SK-N-SH treated with all-trans-retinoic acid at 6 μM for 48 hours (cell line): ENCODE measurements around the gene DAGLA.

Experiments
- ATAC-seq: fragments of 200-7000 bp; cut with Tn5 transposase; 3 replicates; pipeline ENCODE4 v1.9.1; 2020; ENCODE audit warnings: mild to moderate bottlenecking, moderate library complexity
- BACH2 ChIP-seq: fragments of 250-450 bp; sonication (Bioruptor Pico); IDR thresholded peaks from 2 replicates; pipeline ENCODE4 v1.9.0; 2021; ENCODE audit warnings: mild to moderate bottlenecking, borderline replicate concordance
- CREB5 ChIP-seq: fragments of 250-450 bp; sonication (Bioruptor Pico); IDR thresholded peaks from 2 replicates; pipeline ENCODE4 v1.5.1; 2020; ENCODE audit warnings: low read depth, mild to moderate bottlenecking, moderate library complexity
- CSDC2 ChIP-seq: fragments of 250-450 bp; sonication (Bioruptor Pico); IDR thresholded peaks from 2 replicates; pipeline ENCODE4 v1.5.0; 2020; ENCODE audit warnings: mild to moderate bottlenecking, moderate library complexity
- CSRNP3 ChIP-seq: fragments of 250-450 bp; sonication (Bioruptor Pico); IDR thresholded peaks from 2 replicates; pipeline ENCODE4 v1.5.1; 2021; ENCODE audit warnings: mild to moderate bottlenecking, moderate library complexity
- ESRRG ChIP-seq: fragments of 250-450 bp; sonication (Bioruptor Pico); IDR thresholded peaks from 2 replicates; pipeline ENCODE4 v1.6.1; 2021; ENCODE audit warnings: mild to moderate bottlenecking
- GLIS3 ChIP-seq: fragments of 250-450 bp; sonication (Bioruptor Pico); IDR thresholded peaks from 2 replicates; pipeline ENCODE4 v1.5.0; 2020; ENCODE audit warnings: mild to moderate bottlenecking, moderate library complexity
- ISL1 ChIP-seq: fragments of 250-450 bp; sonication (Bioruptor Pico); IDR thresholded peaks from 2 replicates; pipeline ENCODE4 v2.1.2; 2022; ENCODE audit warnings: mild to moderate bottlenecking, moderate library complexity
- PATZ1 ChIP-seq: fragments of 250-450 bp; sonication (Bioruptor Pico); IDR thresholded peaks from 2 replicates; pipeline ENCODE4 v1.8.0; 2020; ENCODE audit warnings: mild to moderate bottlenecking, moderate library complexity, borderline replicate concordance
- POU6F1 ChIP-seq: fragments of 250-450 bp; sonication (Bioruptor Pico); IDR thresholded peaks from 2 replicates; pipeline ENCODE4 v1.8.0; 2021; ENCODE audit warnings: low read depth, mild to moderate bottlenecking, moderate library complexity, borderline replicate concordance
- PPARA ChIP-seq: fragments of 250-450 bp; sonication (Bioruptor Pico); IDR thresholded peaks from 2 replicates; pipeline ENCODE4 v1.5.0; 2020; ENCODE audit warnings: mild to moderate bottlenecking, borderline replicate concordance
- RARB ChIP-seq: fragments of 250-450 bp; sonication (Bioruptor Pico); IDR thresholded peaks from 2 replicates; pipeline ENCODE4 v1.8.0; 2021; ENCODE audit warnings: mild to moderate bottlenecking, moderate library complexity
- TCF4 ChIP-seq: fragments of 250-450 bp; sonication (Bioruptor Pico); IDR thresholded peaks from 2 replicates; pipeline ENCODE4 v1.8.0; 2021; ENCODE audit warnings: mild to moderate bottlenecking, moderate library complexity, borderline replicate concordance
- TOX ChIP-seq: fragments of 250-450 bp; sonication (Bioruptor Pico); IDR thresholded peaks from 2 replicates; pipeline ENCODE4 v1.8.0; 2021; ENCODE audit warnings: mild to moderate bottlenecking, moderate library complexity, borderline replicate concordance
- TSHZ2 ChIP-seq: fragments of 250-450 bp; sonication (Bioruptor Pico); IDR thresholded peaks from 2 replicates; pipeline ENCODE4 v1.5.0; 2020; ENCODE audit warnings: mild to moderate bottlenecking, moderate library complexity
- ZC3H10 ChIP-seq: fragments of 250-450 bp; sonication (Bioruptor Pico); IDR thresholded peaks from 2 replicates; pipeline ENCODE4 v1.5.1; 2021; ENCODE audit warnings: mild to moderate bottlenecking, moderate library complexity
- ZFP3 ChIP-seq: fragments of 250-450 bp; sonication (Bioruptor Pico); IDR thresholded peaks from 2 replicates; pipeline ENCODE4 v1.5.0; 2020; ENCODE audit warnings: mild to moderate bottlenecking, moderate library complexity
- ZFP30 ChIP-seq: fragments of 450-650 bp; formaldehyde crosslinking; IDR thresholded peaks from 2 replicates; pipeline ENCODE4 v1.5.0; 2022; ENCODE audit warnings: mild to moderate bottlenecking, moderate library complexity
- ZNF565 ChIP-seq: fragments of 450-650 bp; formaldehyde crosslinking; conservative IDR thresholded peaks from 2 replicates; pipeline ENCODE4 v1.5.0; 2020; ENCODE audit warnings: low read depth, mild to moderate bottlenecking, moderate library complexity
- ZNF70 ChIP-seq: fragments of 450-650 bp; formaldehyde crosslinking; IDR thresholded peaks from 2 replicates; pipeline ENCODE4 v1.5.0; 2020; ENCODE audit warnings: mild to moderate bottlenecking, moderate library complexity
- ZNF8 ChIP-seq: fragments of 450-650 bp; formaldehyde crosslinking; IDR thresholded peaks from 2 replicates; pipeline ENCODE4 v1.5.0; 2020; ENCODE audit warnings: mild to moderate bottlenecking, moderate library complexity

The DAGLA gene

GRCh38 chr11:61696602-61697001, 16.4 kb downstream of the DAGLA start:
- no peak for ATAC-seq
- no peak for TF ChIP-seq CREB5 (CRISPR knock-in tag)
- no peak for TF ChIP-seq TSHZ2 (CRISPR knock-in tag)
- no peak for TF ChIP-seq RARB (CRISPR knock-in tag)
- no peak for TF ChIP-seq ZNF8 (CRISPR knock-in tag)
- TF ChIP-seq ZNF70 = no peak
- no peak for TF ChIP-seq CSDC2 (CRISPR knock-in tag)
- no peak for TF ChIP-seq ZFP3 (CRISPR knock-in tag)
- no peak for TF ChIP-seq ZNF565 (CRISPR knock-in tag)
- no peak for TF ChIP-seq POU6F1 (CRISPR knock-in tag)
- no peak for TF ChIP-seq ISL1
- TF ChIP-seq PATZ1 (CRISPR knock-in tag) = no peak
- no peak for TF ChIP-seq GLIS3 (CRISPR knock-in tag)
- no peak for TF ChIP-seq ZC3H10 (CRISPR knock-in tag)
- no peak for TF ChIP-seq TOX
- TF ChIP-seq TCF4 (CRISPR knock-in tag) = no peak
- no peak for TF ChIP-seq PPARA (CRISPR knock-in tag)

- no peak for ATAC-seq
These were observed 16.9 kb downstream of the DAGLA start for GRCh38 chr11:61697078-61697502.

GRCh38 chr11:61697764-61698163, 17.6 kb downstream of the DAGLA start:
- ATAC-seq = no peak
- TF ChIP-seq CSRNP3 = no peak
- no peak for TF ChIP-seq CSDC2 (CRISPR knock-in tag)
- TF ChIP-seq TCF4 (CRISPR knock-in tag) = no peak
- no peak for TF ChIP-seq GLIS3 (CRISPR knock-in tag)
- no peak for TF ChIP-seq PPARA (CRISPR knock-in tag)
- no peak for TF ChIP-seq TOX
- no peak for TF ChIP-seq ZNF8 (CRISPR knock-in tag)
- no peak for TF ChIP-seq TSHZ2 (CRISPR knock-in tag)
- TF ChIP-seq ISL1 = no peak
- TF ChIP-seq CREB5 (CRISPR knock-in tag) = no peak
- TF ChIP-seq ESRRG (CRISPR knock-in tag) = no peak
- no peak for TF ChIP-seq BACH2 (CRISPR knock-in tag)
- no peak for TF ChIP-seq ZFP30 (CRISPR knock-in tag)
- no peak for TF ChIP-seq PATZ1 (CRISPR knock-in tag)
- TF ChIP-seq ZFP3 (CRISPR knock-in tag) = no peak
- TF ChIP-seq ZNF565 (CRISPR knock-in tag) = no peak

More at GRCh38 chr11:61697078-61697502, 16.9 kb downstream of the DAGLA start:
- TF ChIP-seq ZNF70 (no peak), BACH2 (CRISPR knock-in tag) (no peak)
